Neuronal stem cell (in vitro differentiated cells): ENCODE results near the gene PYDC1.
"Not testable (repeated sequence)": the region's sequence is repeated elsewhere in the genome, so short reads cannot be mapped to it uniquely, and the experiment has no call there.

Experiments
- DNase-seq: peaks from one replicate; pipeline ENCODE4 v3.0.0-alpha.2; 2013; ENCODE audit warnings: low spot score
- H2AFZ ChIP-seq: one replicate; pipeline ENCODE4 v1.6.1; 2013; ENCODE audit warnings: mild to moderate bottlenecking, low read length, inconsistent platforms
- H2AK5ac ChIP-seq: 2 replicates; pipeline ENCODE4 v1.6.1; 2013; ENCODE audit warnings: low read depth, mild to moderate bottlenecking, inconsistent platforms, low read length, moderate library complexity, mixed read lengths
- H2BK120ac ChIP-seq: 2 replicates; pipeline ENCODE4 v1.6.1; 2013; ENCODE audit warnings: low read depth, mild to moderate bottlenecking, inconsistent platforms, low read length, moderate library complexity, mixed read lengths
- H2BK12ac ChIP-seq: one replicate; pipeline ENCODE4 v1.6.1; 2013; ENCODE audit warnings: low read length, inconsistent platforms
- H2BK15ac ChIP-seq: 2 replicates; pipeline ENCODE4 v1.6.1; 2013; ENCODE audit warnings: mild to moderate bottlenecking, low read length, inconsistent platforms, mixed read lengths
- H2BK5ac ChIP-seq: one replicate; pipeline ENCODE4 v1.6.1; 2013; ENCODE audit warnings: inconsistent platforms, mild to moderate bottlenecking, low read length, moderate library complexity
- H3K14ac ChIP-seq: one replicate; pipeline ENCODE4 v1.6.1; 2013; ENCODE audit warnings: low read length, inconsistent platforms
- H3K18ac ChIP-seq: 2 replicates; pipeline ENCODE4 v1.6.1; 2013; ENCODE audit warnings: low read length, inconsistent platforms
- H3K23ac ChIP-seq: 2 replicates; pipeline ENCODE4 v1.6.1; 2013; ENCODE audit warnings: low read depth, mild to moderate bottlenecking, mixed read lengths, low read length, inconsistent platforms; ENCODE audit not compliant: poor library complexity
- H3K27ac ChIP-seq: replicated peaks from 3 replicates; pipeline ENCODE4 v1.5.1; 2013; ENCODE audit warnings: low read length, inconsistent platforms
- H3K27me3 ChIP-seq, 3 experiments: 2 replicates each; pipeline ENCODE4 v1.6.1; 2013; ENCODE audit warnings: low read length in 3 of 3, mild to moderate bottlenecking in 2 of 3, inconsistent platforms in 1 of 3, low read depth in 1 of 3, mixed read lengths in 1 of 3, moderate library complexity in 1 of 3; ENCODE audit not compliant: control insufficient read depth in 3 of 3, insufficient read depth in 3 of 3
- H3K36me3 ChIP-seq, 2 donors: replicated peaks in 1 of 2; 2 replicates each; pipeline ENCODE4 v1.6.1; 2013; ENCODE audit warnings: low read length in 2 of 2; ENCODE audit not compliant: control insufficient read depth in 2 of 2, insufficient read depth in 2 of 2
- H3K4ac ChIP-seq: 2 replicates; pipeline ENCODE4 v1.6.1; 2013; ENCODE audit warnings: inconsistent platforms, mild to moderate bottlenecking, low read length, moderate library complexity
- H3K4me1 ChIP-seq, 2 donors: 1 replicate in 1 of 2; 2 replicates in 1 of 2; pipeline ENCODE4 v1.6.1; 2013; ENCODE audit warnings: low read length in 2 of 2, low read depth in 1 of 2; ENCODE audit not compliant: control insufficient read depth in 2 of 2, insufficient read depth in 1 of 2
- H3K4me2 ChIP-seq: one replicate; pipeline ENCODE4 v1.6.1; 2013; ENCODE audit warnings: mild to moderate bottlenecking, low read length, inconsistent platforms; ENCODE audit not compliant: insufficient read depth, poor library complexity, severe bottlenecking
- H3K4me3 ChIP-seq, 2 donors: 2 replicates each; pipeline ENCODE4 v1.5.1; 2013; ENCODE audit warnings: low read length in 2 of 2, mild to moderate bottlenecking in 2 of 2, inconsistent platforms in 1 of 2, moderate library complexity in 1 of 2
- H3K79me1 ChIP-seq: one replicate; pipeline ENCODE4 v1.6.1; 2013; ENCODE audit warnings: low read depth, mild to moderate bottlenecking, inconsistent platforms, low read length, moderate library complexity
- H3K9ac ChIP-seq: one replicate; pipeline ENCODE4 v1.6.1; 2013; ENCODE audit warnings: mild to moderate bottlenecking, low read depth, low read length, inconsistent platforms; ENCODE audit not compliant: poor library complexity
- H3K9me3 ChIP-seq, 2 donors: replicated peaks in 1 of 2; 2 replicates each; pipeline versions ENCODE3 to v1.6.1; 2013; ENCODE audit warnings: low read length in 2 of 2, mild to moderate bottlenecking in 2 of 2, inconsistent platforms in 1 of 2, low read depth in 1 of 2, mixed read lengths in 1 of 2, moderate library complexity in 1 of 2; ENCODE audit not compliant: control insufficient read depth in 2 of 2, insufficient read depth in 1 of 2
- H4K8ac ChIP-seq: one replicate; pipeline ENCODE4 v1.6.1; 2013; ENCODE audit warnings: low read depth, mild to moderate bottlenecking, inconsistent platforms, low read length, moderate library complexity
- H4K91ac ChIP-seq: one replicate; pipeline ENCODE4 v1.6.1; 2013; ENCODE audit warnings: low read length, low read depth, mild to moderate bottlenecking, inconsistent platforms; ENCODE audit not compliant: poor library complexity
- WGBS, 2 donors: extraction: QIAGEN DNeasy Blood & Tissue Kit; methylation state at CpG; one replicate each; pipeline ENCODE4 v1.1.7; 2013; ENCODE audit warnings: missing lambda C conversion rate in 2 of 2, mixed read lengths in 1 of 2; ENCODE audit not compliant: insufficient read length in 2 of 2, insufficient replicate concordance in 1 of 2; ENCODE audit errors: extremely low coverage in 2 of 2; 5-methylcytosine and 5-hydroxymethylcytosine counted together

The PYDC1 gene

GRCh38 chr16:31195861-31196260 is 21.1 kb downstream of the PYDC1 start:
- H4K8ac ChIP-seq, H4K91ac ChIP-seq, H3K4me2 ChIP-seq, H3K4me3 ChIP-seq, H3K9ac ChIP-seq, DNase-seq, H2BK5ac ChIP-seq, H3K79me1 ChIP-seq, H2AFZ ChIP-seq, H3K4me1 ChIP-seq, H3K14ac ChIP-seq, H3K27ac ChIP-seq, H3K9me3 ChIP-seq, H2BK12ac ChIP-seq, H3K27me3 ChIP-seq, H2BK15ac ChIP-seq, H3K4ac ChIP-seq, H3K18ac ChIP-seq, H2AK5ac ChIP-seq, H2BK120ac ChIP-seq, H3K23ac ChIP-seq: not testable (repeated sequence)
- no CpG with 5 or more reads among the region's 11 CpGs for WGBS, 2 donors
- peaks cover 47 to 86% of the 10 kb centered on the region in 2 donors for H3K36me3 ChIP-seq

- Histone ChIP-seq H3K79me1 (peaks cover 5% of the 10 kb centered on the region), H3K4me2 (no peak overlapping the region), H3K4ac (no peak overlapping the region), H3K27me3 (no peaks in the 10 kb centered on the region), H2AK5ac (no peak overlapping the region), H3K27ac (no peak overlapping the region), H3K23ac (no peak overlapping the region), H2BK120ac (no peak overlapping the region), H3K4me1 (no peaks in the 10 kb centered on the region), H2BK12ac (no peak overlapping the region), H3K9ac (no peak overlapping the region), H3K18ac (no peak overlapping the region), H2BK15ac (no peak overlapping the region), H2AFZ (no peak overlapping the region), H2BK5ac (no peak overlapping the region), H3K4me3 (no peak overlapping the region), H4K8ac (no peak overlapping the region), H3K36me3 (peaks cover 56 to 96% of the 10 kb centered on the region in 2 donors), H4K91ac (no peak overlapping the region), H3K14ac (no peak overlapping the region), H3K9me3 (no peaks in the 10 kb centered on the region)
- DNase-seq: no peak
- WGBS, 2 donors: no CpG with 5 or more reads among the region's 7 CpGs
Observed at GRCh38 chr16:31194898-31195297, 22.0 kb downstream of the PYDC1 start.

DNA sequence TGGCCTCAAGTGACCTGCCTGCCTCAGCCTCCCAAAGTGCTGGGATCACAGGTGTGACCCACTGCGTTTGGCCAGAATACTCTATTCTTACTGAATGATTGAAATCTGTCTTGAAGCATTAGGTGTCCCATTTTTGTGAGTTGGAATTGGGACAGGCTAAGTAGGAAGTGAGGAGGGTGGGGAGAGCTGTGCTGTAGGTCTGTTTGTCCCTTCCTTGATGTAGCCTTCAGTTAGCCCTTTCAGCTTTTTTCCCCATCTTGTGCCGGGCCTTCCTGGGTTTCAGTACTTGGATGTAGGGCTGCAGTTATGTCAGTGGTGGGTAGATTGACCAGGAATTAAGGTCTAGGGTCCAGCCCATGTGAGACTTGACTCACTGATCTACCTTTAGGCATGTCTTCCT is 23.1 kb downstream of the PYDC1 start:
- Histone ChIP-seq H2BK5ac (no peak overlapping the region), H2AK5ac (no peak overlapping the region), H2BK120ac (no peak overlapping the region), H2AFZ (no peak overlapping the region), H4K91ac (no peak overlapping the region), H3K4me1 (no peaks in the 10 kb centered on the region), H3K27ac (no peak overlapping the region), H3K18ac (no peak overlapping the region), H3K23ac (no peak overlapping the region), H4K8ac (no peak overlapping the region), H3K79me1 (peaks cover 7% of the 10 kb centered on the region), H3K9ac (no peak overlapping the region), H3K4me2 (no peak overlapping the region), H3K36me3 (peaks cover 60 to 97% of the 10 kb centered on the region in 2 donors), H3K9me3 (no peaks in the 10 kb centered on the region), H3K4ac (no peak overlapping the region), H2BK15ac (no peak overlapping the region), H2BK12ac (no peak overlapping the region), H3K27me3 (no peaks in the 10 kb centered on the region), H3K14ac (no peak overlapping the region), H3K4me3 (no peak overlapping the region)
- no peak for DNase-seq
- WGBS, 2 donors: no CpG with 5 or more reads among the region's 2 CpGs

DNA sequence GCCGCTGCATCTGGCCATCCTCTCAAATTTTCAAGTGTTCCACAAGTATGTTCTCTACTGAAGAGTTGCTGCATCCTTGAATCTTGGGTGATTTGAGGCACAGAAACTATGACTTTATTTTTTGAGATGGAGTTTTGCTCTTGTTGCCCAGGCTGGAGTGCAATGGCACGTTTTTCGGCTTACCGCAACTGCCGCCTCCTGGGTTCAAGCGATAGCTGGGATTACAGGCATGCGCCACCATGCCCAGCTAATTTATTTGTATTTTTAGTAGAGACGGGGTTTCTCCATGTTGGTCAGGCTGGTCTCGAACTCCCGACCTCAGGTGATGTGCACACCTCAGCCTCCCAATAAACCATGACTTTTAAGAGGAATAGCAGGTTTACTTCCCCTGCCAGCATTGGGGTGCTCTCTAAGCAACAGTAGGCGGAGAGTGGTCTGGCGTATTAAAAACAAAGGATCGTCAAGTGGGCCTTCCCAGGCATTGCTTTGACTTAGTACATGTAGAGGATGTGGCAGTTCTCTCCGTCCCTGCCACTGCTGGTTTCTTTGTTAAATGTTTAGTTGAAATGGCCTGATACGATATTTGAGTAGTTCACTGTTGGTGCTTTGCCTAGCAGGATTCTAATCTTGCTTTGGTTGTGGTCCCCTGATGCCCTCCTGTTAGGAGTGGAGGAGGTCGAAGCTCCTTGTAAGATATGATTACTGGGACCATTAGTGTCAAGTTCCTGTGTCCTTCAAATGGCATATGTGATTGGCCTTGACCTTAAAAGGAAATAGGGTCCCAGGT is 23.9 kb downstream of the PYDC1 start:
- H2BK15ac ChIP-seq: no peak overlapping the region
- no peak overlapping the region for H3K4ac ChIP-seq
- H3K79me1 ChIP-seq: peaks cover 7% of the 10 kb centered on the region
- H3K27ac ChIP-seq: no peak overlapping the region
- H2BK5ac ChIP-seq: no peak overlapping the region
- no peak overlapping the region for H3K4me2 ChIP-seq
- H2AK5ac ChIP-seq: no peak overlapping the region
- no CpG with 5 or more reads among the region's 16 CpGs for WGBS, 2 donors
- H3K9me3 ChIP-seq: no peaks in the 10 kb centered on the region
- no peak overlapping the region for H4K8ac ChIP-seq
- H3K27me3 ChIP-seq: no peaks in the 10 kb centered on the region
- H4K91ac ChIP-seq: no peak overlapping the region
- H3K23ac ChIP-seq: no peak overlapping the region
- DNase-seq: no peak
- H3K4me3 ChIP-seq: no peak overlapping the region
- no peak overlapping the region for H3K14ac ChIP-seq
- no peak overlapping the region for H3K18ac ChIP-seq
- H3K4me1 ChIP-seq: no peaks in the 10 kb centered on the region
- H2AFZ ChIP-seq: no peak overlapping the region
- H3K36me3 ChIP-seq: peaks cover 63 to 98% of the 10 kb centered on the region in 2 donors
- no peak overlapping the region for H2BK120ac ChIP-seq
- no peak overlapping the region for H3K9ac ChIP-seq
- no peak overlapping the region for H2BK12ac ChIP-seq
